Ascending aorta (tissue), 2 donors: ENCODE results near the gene RFX8. TPM values are rescaled to one million over a fixed set of nuclear protein-coding genes. Genes with fewer than 3 reads are reported as not detected.
A peak's percentile ranks its signal among the peaks of the same experiment; 100 is the strongest.

Experiments
- DNase-seq, 2 donors: peaks; one replicate each; pipeline ENCODE4 v3.0.0-alpha.2; 2019; ENCODE audit warnings: low spot score in 2 of 2
- H3K27ac ChIP-seq, 2 donors: fragments of 200-600 bp; sonication (generic); one replicate each; pipeline ENCODE4 v1.5.1; 2016 to 2017; ENCODE audit warnings: mild to moderate bottlenecking in 1 of 2
- H3K27me3 ChIP-seq: fragments of 200-600 bp; sonication (generic); one replicate; pipeline ENCODE4 v1.5.1; 2017
- H3K36me3 ChIP-seq, 2 donors: fragments of 200-600 bp; sonication (generic); one replicate each; pipeline ENCODE4 v1.5.1; 2016
- H3K4me1 ChIP-seq, 2 donors: fragments of 200-600 bp; sonication (generic); one replicate each; pipeline ENCODE4 v1.5.1; 2016 to 2017; ENCODE audit warnings: mild to moderate bottlenecking in 1 of 2
- H3K4me3 ChIP-seq, 2 donors: fragments of 200-600 bp; sonication (generic); one replicate each; pipeline ENCODE4 v1.5.1; 2016 to 2017; ENCODE audit warnings: mild to moderate bottlenecking in 1 of 2
- H3K9me3 ChIP-seq, 2 donors: fragments of 200-600 bp; sonication (generic); one replicate each; pipeline ENCODE4 v1.5.1; 2016
- CTCF ChIP-seq, 3 experiments: fragments of 200-600 bp in 2 of 3; fragments of 450-650 bp in 1 of 3; sonication (generic) in 2 of 3; IDR thresholded peaks; one replicate each; pipeline ENCODE4 v1.5.1; 2016 to 2019; ENCODE audit warnings: antibody characterized with exemption in 3 of 3, mild to moderate bottlenecking in 1 of 3, moderate library complexity in 1 of 3
- intact Hi-C: fragments of 100-400 bp; cut with DNase I; formaldehyde crosslinking; loops from one replicate; pipeline ENCODE4 v1.15.1; 2023
- total RNA-seq: library from RNA; depleted of rRNA; stranded (reverse); fragments of >200 nt; gene quantifications from one replicate; pipeline ENCODE4 v1.1.0, GENCODE V29; 2016

RFX8 gene
- total RNA-seq, 1 donor from 2014 or later: not detected

- no peak for DNase-seq
- H3K9me3 ChIP-seq: no peaks in the 10 kb centered on the region
- H3K4me3 ChIP-seq: no peak overlapping the region
- intact Hi-C loops: no loop called here
- no peak overlapping the region for H3K27ac ChIP-seq
- H3K36me3 ChIP-seq: no peaks in the 10 kb centered on the region
- TF ChIP-seq CTCF (IDR thresholded peaks at IDR 0.05): no peak
- no peaks in the 10 kb centered on the region for H3K27me3 ChIP-seq
- no peaks in the 10 kb centered on the region for H3K4me1 ChIP-seq
Observed at GRCh38 chr2:101368376-101368775, 106.5 kb downstream of the RFX8 start.

GRCh38 chr2:101367508-101367907 is 107.4 kb downstream of the RFX8 start:
- no peaks in the 10 kb centered on the region for H3K27me3 ChIP-seq
- H3K36me3 ChIP-seq: no peaks in the 10 kb centered on the region
- no peaks in the 10 kb centered on the region for H3K9me3 ChIP-seq
- H3K27ac ChIP-seq: no peak overlapping the region
- H3K4me1 ChIP-seq: no peaks in the 10 kb centered on the region
- no peak for TF ChIP-seq CTCF (IDR thresholded peaks at IDR 0.05)
- DNase-seq: no peak
- no peak overlapping the region for H3K4me3 ChIP-seq
- intact Hi-C loops: no loop called here

DNA sequence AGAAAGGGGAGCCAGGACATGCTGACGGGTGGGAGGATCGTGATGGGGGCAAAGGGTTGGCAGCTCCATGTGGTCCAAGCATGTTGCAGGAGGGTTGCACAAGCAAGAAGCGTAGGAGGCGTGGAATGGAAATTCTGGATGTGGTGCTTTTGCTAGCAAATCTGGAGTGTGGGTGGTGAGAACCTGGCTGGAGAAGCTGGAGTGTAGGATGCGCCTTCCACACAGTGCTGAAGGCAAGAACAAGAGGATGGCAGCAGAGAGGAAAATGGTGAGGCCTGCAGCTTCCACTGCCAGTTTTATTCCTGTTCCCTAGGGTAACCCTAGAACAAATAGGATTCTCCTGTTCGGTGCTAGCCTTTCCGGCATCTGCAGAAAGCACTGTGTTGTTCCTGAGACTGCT is 110.0 kb downstream of the RFX8 start:
- intact Hi-C loops: no loop called here
- no peak for TF ChIP-seq CTCF (IDR thresholded peaks at IDR 0.05)

DNA sequence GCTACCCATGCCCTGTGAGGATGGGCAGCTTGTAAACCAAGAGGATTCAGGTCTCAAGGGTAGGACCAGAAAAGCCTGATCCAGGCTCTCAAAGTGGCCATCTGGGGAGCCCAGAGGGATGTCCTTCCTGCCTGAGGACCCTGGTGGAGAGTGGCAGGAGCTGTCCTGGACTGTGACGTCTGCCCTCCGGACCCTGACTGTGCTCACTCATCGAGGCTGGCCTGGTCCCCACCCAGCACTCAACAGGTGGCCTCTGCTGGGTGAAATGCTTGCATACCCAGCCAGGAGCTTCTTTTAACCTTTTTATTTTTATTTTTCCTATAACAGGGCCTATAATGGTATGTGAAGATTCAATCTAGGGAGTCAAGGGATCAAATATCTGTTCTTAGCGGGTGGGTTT is 112.1 kb downstream of the RFX8 start:
- TF ChIP-seq CTCF (IDR thresholded peaks at IDR 0.05): no peak
- no peaks in the 10 kb centered on the region for H3K27me3 ChIP-seq
- H3K4me3 ChIP-seq: no peak overlapping the region
- DNase-seq: peak in 1 of 2 donors; percentile 28
- no peaks in the 10 kb centered on the region for H3K9me3 ChIP-seq
- no peaks in the 10 kb centered on the region for H3K4me1 ChIP-seq
- no peaks in the 10 kb centered on the region for H3K36me3 ChIP-seq
- intact Hi-C loops: no loop called here
- no peak overlapping the region for H3K27ac ChIP-seq

More for the DNA sequence above, 110.0 kb downstream of the RFX8 start:
- Histone ChIP-seq H3K4me3 (no peak overlapping the region), H3K36me3 (no peaks in the 10 kb centered on the region), H3K27me3 (no peaks in the 10 kb centered on the region), H3K4me1 (no peaks in the 10 kb centered on the region), H3K27ac (no peak overlapping the region), H3K9me3 (no peaks in the 10 kb centered on the region)
- DNase-seq: peak in 1 of 2 donors; percentile 30

DNA sequence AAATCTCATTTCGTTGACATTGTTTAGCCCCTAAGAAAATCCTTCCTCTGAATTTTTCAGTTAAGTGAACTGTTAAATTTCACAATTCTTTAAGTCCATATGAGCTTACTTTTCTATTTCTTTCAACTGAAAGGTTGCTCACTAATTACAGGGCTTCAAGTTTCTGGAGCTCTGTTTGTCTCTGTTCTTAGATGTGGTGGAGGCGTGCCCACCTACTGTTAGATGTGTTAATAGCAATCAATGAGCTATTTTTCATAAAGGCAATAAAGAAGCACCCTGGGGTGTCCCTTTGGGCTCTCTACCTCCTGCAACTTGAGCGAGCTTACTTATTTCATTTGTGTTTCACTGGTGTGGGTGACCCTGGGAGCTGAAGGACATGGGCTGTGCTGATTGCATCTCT is 112.6 kb downstream of the RFX8 start:
- Histone ChIP-seq H3K9me3 (no peaks in the 10 kb centered on the region), H3K4me3 (no peak overlapping the region), H3K36me3 (no peaks in the 10 kb centered on the region), H3K27me3 (no peaks in the 10 kb centered on the region), H3K4me1 (no peaks in the 10 kb centered on the region), H3K27ac (no peak overlapping the region)
- no peak for TF ChIP-seq CTCF (IDR thresholded peaks at IDR 0.05)
- peak in 1 of 2 donors; percentile 16 for DNase-seq
- intact Hi-C loops: no loop called here

GRCh38 chr2:101361522-101361921 is 113.4 kb downstream of the RFX8 start:
- Histone ChIP-seq H3K36me3 (no peaks in the 10 kb centered on the region), H3K27me3 (no peaks in the 10 kb centered on the region), H3K4me3 (no peak overlapping the region), H3K9me3 (no peaks in the 10 kb centered on the region), H3K4me1 (no peaks in the 10 kb centered on the region), H3K27ac (no peak overlapping the region)
- intact Hi-C loops: no loop called here
- TF ChIP-seq CTCF (IDR thresholded peaks at IDR 0.05): no peak
- DNase-seq: peak in 1 of 2 donors; percentile 28
